SK-N-SH treated with all-trans-retinoic acid at 6 μM for 48 hours (cell line): ENCODE results near the gene APH1A.

Experiments used
- GLIS3 ChIP-seq: fragments of 250-450 bp; sonication (Bioruptor Pico); IDR thresholded peaks from 2 replicates; pipeline ENCODE4 v1.5.0; 2020; ENCODE audit warnings: mild to moderate bottlenecking, moderate library complexity
- TF ChIP-seq, protein P1 (sequence below): fragments of 250-450 bp; sonication (Bioruptor Pico); IDR thresholded peaks from 2 replicates; pipeline ENCODE4 v1.8.0; 2020; ENCODE audit warnings: mild to moderate bottlenecking, moderate library complexity, borderline replicate concordance

DNA sequence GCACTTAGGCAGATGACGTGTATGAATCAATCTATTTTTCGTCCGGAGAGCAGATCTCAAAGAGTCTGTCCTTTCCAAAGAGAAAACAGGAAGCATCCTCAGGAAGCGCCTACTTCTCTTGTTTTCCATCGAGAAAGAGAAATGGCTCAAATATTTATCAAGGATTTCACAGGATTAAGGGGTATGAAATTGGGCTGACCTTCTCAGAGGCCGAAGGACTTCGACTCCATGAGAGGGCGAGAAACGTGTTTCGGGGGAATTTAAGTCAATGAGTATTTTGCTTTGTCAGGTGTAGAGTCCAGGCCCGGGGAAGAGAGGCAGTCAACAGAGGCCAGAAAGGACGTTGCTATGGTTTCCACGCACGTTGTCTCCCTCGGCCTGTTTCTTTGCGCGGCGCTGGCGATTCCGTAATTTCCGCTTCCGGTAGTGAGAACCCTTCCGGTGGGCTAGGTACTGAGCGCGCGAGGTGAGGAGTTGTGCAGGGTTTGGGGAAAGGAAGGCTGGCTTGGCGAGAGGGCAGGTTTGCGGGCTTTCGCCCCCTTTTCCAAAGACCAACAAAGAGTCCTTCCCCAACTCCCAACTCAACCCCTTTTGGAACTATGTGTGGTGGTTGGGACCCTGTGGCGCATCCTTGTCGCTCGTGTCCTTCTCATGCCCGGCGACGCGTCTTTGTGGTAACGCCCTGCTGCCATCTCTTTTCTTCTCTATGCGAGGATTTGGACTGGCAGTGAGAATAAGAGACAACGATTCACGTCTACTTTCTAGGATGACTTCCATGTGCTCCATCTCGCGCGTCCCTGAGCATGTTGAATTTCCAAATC is 24.8 kb upstream of the APH1A start, which contains the start of gene MRPS21:
- TF ChIP-seq, protein P1, sequence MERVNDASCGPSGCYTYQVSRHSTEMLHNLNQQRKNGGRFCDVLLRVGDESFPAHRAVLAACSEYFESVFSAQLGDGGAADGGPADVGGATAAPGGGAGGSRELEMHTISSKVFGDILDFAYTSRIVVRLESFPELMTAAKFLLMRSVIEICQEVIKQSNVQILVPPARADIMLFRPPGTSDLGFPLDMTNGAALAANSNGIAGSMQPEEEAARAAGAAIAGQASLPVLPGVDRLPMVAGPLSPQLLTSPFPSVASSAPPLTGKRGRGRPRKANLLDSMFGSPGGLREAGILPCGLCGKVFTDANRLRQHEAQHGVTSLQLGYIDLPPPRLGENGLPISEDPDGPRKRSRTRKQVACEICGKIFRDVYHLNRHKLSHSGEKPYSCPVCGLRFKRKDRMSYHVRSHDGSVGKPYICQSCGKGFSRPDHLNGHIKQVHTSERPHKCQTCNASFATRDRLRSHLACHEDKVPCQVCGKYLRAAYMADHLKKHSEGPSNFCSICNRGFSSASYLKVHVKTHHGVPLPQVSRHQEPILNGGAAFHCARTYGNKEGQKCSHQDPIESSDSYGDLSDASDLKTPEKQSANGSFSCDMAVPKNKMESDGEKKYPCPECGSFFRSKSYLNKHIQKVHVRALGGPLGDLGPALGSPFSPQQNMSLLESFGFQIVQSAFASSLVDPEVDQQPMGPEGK, result no peak
- TF ChIP-seq GLIS3 (CRISPR knock-in tag), result no peak
